Kidney tubule cell (primary cell): Measurements from ENCODE around the gene ZC3H13.
A peak's percentile ranks its signal among the peaks of the same experiment; 100 is the strongest.

Source experiments
- DNase-seq: peaks from one replicate; pipeline ENCODE4 v3.0.0-alpha.2; 2018; ENCODE audit warnings: low spot score

ZC3H13 gene

DNA sequence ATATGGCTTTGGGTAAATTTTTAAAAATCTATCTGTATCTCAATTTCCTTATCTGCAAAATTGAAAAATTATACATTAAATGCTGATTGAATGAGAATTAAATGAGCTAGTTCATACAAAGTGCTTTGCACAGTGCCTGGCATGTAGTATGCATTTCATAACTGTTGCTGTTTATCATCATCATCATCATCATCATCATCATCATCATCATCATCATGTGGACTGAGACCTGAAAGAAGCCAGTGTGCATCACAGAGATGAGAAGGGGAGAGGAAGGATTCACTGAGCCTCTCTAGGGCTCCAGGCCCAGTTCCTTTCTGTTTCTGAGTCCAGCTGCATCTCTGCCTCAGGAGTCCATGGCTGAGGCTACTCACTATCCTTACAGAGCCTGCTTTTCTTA is 6.9 kb upstream of the ZC3H13 start:
- DNase-seq, result no peak

GRCh38 chr13:46058268-46058667 is 5.7 kb upstream of the ZC3H13 start:
- DNase-seq, result no peak

DNA sequence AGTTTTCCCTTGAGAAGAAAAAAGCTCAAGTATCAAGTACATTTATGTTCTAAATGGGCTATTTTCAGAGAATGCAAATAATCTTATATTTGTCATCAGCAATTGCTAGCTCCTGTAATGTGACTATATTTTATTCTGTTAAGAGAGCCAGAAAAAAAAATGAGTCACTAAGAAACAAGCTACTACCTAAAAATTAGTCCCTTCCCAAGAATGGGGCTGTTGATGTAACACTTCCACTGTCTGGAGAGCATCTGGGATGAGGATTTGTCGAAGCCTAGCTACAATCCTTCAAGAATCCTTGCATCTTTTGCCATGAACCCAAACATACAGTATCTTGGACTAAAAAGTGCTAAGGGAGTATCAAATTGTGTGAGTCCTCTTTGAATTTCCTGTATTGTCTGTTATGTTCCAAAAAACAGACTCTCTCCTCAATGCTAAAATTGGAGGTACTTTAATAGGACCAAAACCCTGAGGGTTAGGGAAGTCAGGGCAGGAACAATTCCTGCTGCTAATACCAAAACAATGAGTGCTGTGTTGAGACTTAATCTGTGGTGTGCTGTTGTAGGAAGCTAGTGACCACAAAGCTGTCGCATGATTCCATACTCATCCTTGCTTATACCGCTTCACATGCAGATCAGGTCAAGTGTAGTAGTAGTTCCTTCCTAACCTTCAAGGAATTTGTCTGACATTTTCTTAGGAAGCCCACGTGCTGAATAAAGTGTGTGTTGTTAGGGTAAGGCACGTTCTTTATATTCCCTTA is 4.9 kb upstream of the ZC3H13 start:
- DNase-seq, result peak; percentile 19

DNA sequence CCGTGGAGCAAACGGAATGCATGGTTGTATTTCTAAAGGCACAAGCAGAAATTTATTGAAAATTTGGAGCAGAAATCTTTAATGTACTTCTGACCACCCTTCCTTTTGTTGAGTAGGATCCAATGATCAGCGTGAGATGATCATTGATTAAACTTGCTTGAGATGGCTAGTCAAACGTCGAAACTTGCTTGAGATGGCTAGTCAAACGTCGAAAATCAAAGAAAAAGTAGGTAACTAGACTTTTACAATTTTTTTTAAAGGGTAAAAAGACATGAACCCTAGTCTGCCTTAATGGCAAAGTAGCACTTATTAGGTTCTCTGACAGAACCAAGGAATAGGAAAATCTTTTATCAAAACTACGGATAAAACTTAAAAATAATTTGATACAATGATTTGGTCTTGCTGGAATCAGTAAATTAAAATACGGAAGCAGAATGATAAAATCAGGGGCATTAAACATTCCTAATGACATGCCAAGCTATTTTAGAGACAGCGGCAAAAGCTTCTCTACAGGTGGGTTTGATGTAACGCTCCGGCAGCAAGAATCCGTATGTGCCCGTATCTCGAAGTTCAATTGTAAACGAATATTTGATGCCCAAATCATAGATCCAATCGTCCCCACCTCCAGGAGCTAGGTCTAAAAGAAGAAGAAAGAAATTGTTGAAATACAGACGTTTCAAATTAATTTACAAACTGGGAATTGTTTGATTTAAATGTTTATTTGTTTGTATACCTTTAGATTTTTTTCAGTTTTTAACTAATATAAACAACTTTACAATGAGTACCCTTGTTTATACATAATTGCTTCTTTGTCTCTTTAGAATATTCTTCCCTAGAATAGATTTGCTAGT is 841 bp upstream of the ZC3H13 start:
- no peak for DNase-seq

- DNase-seq, result no peak
Observed at GRCh38 chr13:46051968-46052318, 603 bp downstream of the ZC3H13 start.

DNA sequence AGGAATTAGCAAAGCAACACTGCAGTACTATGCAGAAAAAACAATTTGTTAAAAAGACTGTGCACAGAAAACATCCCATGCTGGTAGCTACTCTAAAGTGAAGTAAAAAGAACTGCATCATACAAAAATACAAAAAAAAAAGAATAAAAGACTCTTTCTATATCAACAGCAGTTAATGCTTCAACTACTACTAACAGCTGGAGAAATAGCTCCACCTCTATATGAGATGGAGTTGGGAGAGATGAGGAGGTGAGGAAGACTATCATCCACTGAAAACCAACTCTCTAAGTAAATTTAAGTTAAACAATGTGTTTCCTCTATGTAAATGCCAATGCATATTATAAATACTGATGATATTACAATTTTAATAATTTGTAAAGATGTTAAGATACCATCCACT is 1.8 kb downstream of the ZC3H13 start:
- DNase-seq, result no peak

DNA sequence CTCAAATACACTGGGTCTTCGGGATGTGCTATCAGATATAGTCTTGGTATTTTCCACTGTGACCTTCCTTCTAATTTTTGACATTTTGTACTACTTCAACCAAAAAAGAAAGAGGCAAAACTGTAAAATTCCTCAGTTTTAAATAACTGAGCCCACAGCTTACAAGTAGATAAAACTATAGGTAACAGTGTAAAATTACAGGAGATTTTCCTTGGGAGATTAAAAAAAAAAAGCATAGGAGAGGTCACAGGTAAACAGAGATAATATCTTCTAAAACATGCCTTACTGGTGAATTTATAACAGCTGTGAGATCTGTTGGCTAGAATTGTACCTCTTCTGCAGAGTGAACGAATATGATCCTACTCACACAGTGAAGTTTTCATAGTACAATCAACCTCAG is 7.1 kb downstream of the ZC3H13 start:
- DNase-seq, result no peak

DNA sequence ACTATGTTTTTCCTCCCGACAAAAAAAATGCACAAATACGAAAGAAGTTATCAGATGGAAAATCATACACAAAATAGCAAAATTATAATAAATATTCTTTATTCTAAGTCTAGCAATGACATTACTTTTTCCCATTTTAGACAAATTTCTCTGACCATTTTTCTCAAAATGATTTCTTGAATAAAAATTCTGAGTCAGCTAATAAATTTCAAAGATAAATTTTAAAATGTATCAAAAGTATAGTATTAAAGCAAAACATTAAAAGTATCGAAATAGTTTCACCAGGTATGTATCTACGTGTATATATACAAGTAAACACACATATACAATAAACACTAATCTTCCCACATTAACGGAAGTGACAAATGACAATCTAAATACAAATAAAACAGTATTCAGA is 8.9 kb downstream of the ZC3H13 start:
- DNase-seq, result no peak

- no peak for DNase-seq
Observed at GRCh38 chr13:46041419-46041839, 11.1 kb downstream of the ZC3H13 start.

- no peak for DNase-seq
Observed at GRCh38 chr13:46040763-46041162, 11.8 kb downstream of the ZC3H13 start.

DNA sequence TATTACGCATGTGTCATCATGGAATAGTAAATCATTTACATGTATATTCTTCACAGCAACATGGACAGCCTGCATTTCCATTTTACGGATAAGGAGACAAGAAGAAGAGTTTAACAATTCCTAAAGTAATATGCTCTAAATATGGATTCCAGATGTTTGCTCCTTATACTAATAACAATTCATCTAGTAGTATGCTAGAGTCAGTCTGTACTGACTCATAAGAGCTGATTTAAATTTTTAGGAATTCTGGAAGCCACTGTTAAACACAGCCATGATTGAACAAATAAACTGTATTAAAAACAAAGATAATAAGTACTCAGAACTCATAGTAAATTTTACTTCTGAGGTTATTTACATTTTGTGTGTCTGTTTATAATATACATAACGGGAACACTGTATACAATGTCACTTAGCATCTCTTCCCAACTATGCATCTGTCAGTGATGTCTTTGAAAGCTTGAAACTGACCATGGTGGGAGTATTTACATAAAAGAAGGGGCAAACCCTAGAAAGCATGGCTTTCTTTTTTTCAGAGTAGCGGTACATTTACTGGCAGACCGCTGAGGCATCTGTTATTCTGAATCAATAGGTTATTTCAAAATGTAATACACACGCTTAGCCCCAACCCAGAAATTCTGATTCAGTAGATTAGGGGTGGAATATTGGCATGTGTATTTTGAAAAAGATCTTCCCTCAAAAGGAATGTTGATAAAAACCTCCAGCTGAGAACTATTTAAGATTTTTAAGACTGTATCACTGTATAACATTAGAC is 12.9 kb downstream of the ZC3H13 start:
- no peak for DNase-seq

- no peak for DNase-seq
Observed at GRCh38 chr13:46038296-46038695, 14.2 kb downstream of the ZC3H13 start.

- no peak for DNase-seq
Observed at GRCh38 chr13:46035066-46035465, 17.5 kb downstream of the ZC3H13 start.

- no peak for DNase-seq
Observed at GRCh38 chr13:46032341-46032740, 20.2 kb downstream of the ZC3H13 start.

GRCh38 chr13:46031581-46032263 is 20.8 kb downstream of the ZC3H13 start:
- no peak for DNase-seq

GRCh38 chr13:46025157-46025556 is 27.4 kb downstream of the ZC3H13 start:
- DNase-seq, result no peak

- no peak for DNase-seq
Observed at GRCh38 chr13:46022481-46022880, 30.1 kb downstream of the ZC3H13 start.

GRCh38 chr13:46016216-46016615 is 36.3 kb downstream of the ZC3H13 start:
- DNase-seq, result no peak

DNA sequence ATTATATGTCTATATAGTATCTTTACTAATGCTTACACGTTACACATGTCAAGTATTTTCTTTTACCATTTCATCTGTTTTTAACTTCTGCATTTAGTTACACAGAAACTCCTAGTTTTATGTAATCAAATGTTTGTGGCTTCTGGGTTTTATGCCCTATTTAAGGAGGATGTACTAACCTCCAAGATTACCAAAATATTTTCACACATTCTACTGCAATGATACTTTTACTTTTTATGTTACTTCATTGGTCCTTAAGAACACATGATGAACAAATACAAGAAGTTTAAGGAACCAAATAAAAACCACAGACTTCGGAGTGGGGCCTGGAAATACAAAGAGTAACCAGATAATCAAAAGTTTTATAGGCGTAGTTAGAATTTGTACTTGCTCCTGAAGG is 37.2 kb downstream of the ZC3H13 start:
- DNase-seq, result no peak

DNA sequence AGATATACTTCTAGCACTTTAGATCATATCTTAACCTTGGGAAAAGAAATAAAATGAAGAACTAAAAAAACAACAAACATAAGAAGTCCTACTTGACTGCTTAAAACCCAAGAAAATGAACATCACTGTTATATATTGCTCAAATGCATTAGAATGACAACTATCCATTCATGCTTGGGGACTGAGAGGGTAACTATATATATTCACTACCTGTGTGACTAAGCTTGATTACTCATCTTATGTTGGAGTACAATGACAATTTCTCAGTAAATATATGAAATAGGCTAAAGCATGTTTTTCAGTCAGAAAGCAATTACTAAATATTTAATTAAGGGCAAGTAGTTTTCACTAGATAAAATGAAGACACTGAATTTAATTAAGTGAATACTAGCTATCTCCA is 40.1 kb downstream of the ZC3H13 start:
- DNase-seq, result peak; percentile 13

DNA sequence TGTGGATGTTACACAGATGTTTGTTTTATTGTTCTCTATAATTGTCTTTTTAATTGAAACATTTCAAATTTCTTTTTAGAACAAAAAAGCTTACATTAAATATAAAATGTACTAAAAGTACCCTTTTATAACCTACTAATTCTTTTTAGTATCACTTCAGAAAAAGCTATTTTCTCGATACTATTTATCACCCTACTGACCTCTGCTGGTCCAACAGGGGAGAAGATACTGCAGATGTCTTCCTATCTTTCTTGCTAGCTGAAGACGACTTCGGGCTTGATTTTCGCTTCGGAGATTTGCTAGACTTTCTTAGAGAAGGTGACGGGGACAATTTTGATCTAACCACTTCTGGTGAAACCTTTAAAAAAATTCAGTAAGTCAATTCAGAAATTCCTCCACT is 42.4 kb downstream of the ZC3H13 start:
- DNase-seq, result no peak

- no peak for DNase-seq
Observed at GRCh38 chr13:46008631-46009030, 43.9 kb downstream of the ZC3H13 start.
